K562 (cell line): Measurements from ENCODE around the gene UBE2N. TPM values are rescaled to one million over a fixed set of nuclear protein-coding genes. Genes with fewer than 3 reads are reported as not detected.

Experiments used
- ATAC-seq: fragments of 200-7000 bp; cut with Tn5 transposase; 3 replicates; pipeline ENCODE4 v1.9.1; 2020; ENCODE audit warnings: moderate library complexity
- BruUV-seq: library from RNA; stranded (reverse); fragments of 400-500 nt; replicated peaks from 2 replicates; lab custom pipeline; 2021; lab: Mats Ljungman, UMichigan
- CTCF ChIA-PET: fragments of 300-600 bp; formaldehyde crosslinking; extraction: SDS; loops from one replicate; lab custom pipeline; 2021; ENCODE audit warnings: low intra/inter-chr PET ratio; lab: Yijun Ruan, JAX
- POLR2A ChIA-PET: fragments of 300-600, 350-650 bp; sonication (Branson Sonifier 250); formaldehyde crosslinking; extraction: SDS; loops from one replicate; lab custom pipeline; 2021; ENCODE audit warnings: antibody characterized with exemption, inconsistent platforms; lab: Yijun Ruan, JAX
- DNase-seq, 4 experiments: peaks; one replicate each; pipeline versions ENCODE4 v3.0.0 to v3.0.0-alpha.2; 2011 to 2018; ENCODE audit warnings: low spot score in 3 of 4, mixed read lengths in 3 of 4; ENCODE audit errors: extremely low read depth in 1 of 4
- FAIRE-seq: peaks from 2 replicates; lab custom pipeline; 2011; peaks lifted over from hg19 to GRCh38; lab: Jason Lieb, UNC
- H2AFZ ChIP-seq: 2 replicates; pipeline ENCODE4 v1.6.0; 2011; ENCODE audit warnings: low read depth, low read length, control low read depth, inconsistent platforms
- H3K27ac ChIP-seq: fragments of 200-600 bp; 3 replicates; pipeline ENCODE4 v1.8.0; 2011; ENCODE audit warnings: low read depth, mild to moderate bottlenecking, control low read depth, inconsistent platforms, low read length, moderate library complexity, mixed read lengths; ENCODE audit errors: extremely low read depth
- H3K27me3 ChIP-seq, 2 experiments: fragments of 300-600 bp in 1 of 2; 2 replicates in 1 of 2; 3 replicates in 1 of 2; pipeline versions ENCODE4 v1.6.0 to v1.8.0; 2011; ENCODE audit warnings: inconsistent platforms in 2 of 2, low read length in 2 of 2, mild to moderate bottlenecking in 1 of 2, mixed read lengths in 1 of 2, moderate library complexity in 1 of 2; ENCODE audit not compliant: control insufficient read depth in 2 of 2, insufficient read depth in 2 of 2
- H3K36me3 ChIP-seq: fragments of 300-600 bp; 3 replicates; pipeline ENCODE4 v1.8.0; 2011; ENCODE audit warnings: mild to moderate bottlenecking, low read length, inconsistent platforms; ENCODE audit not compliant: control insufficient read depth, insufficient read depth
- H3K4me1 ChIP-seq, 2 experiments: fragments of 200-600 bp in 1 of 2; replicated peaks in 1 of 2; 2 replicates in 1 of 2; 3 replicates in 1 of 2; pipeline versions ENCODE4 v1.5.1 to v1.8.0; 2011; ENCODE audit warnings: inconsistent platforms in 2 of 2, low read length in 2 of 2, mild to moderate bottlenecking in 1 of 2, mixed read lengths in 1 of 2, moderate library complexity in 1 of 2; ENCODE audit not compliant: control insufficient read depth in 2 of 2, insufficient read depth in 2 of 2
- H3K4me2 ChIP-seq: 2 replicates; pipeline ENCODE4 v1.6.1; 2011; ENCODE audit warnings: low read length, control low read depth, inconsistent platforms, mixed read lengths; ENCODE audit not compliant: insufficient read depth
- H3K4me3 ChIP-seq: fragments of 200-600 bp; sonication (generic), shearing (Covaris generic); 2 replicates; pipeline ENCODE4 v1.5.1; 2016; ENCODE audit warnings: control low read depth, inconsistent platforms
- H3K79me2 ChIP-seq: fragments of 200-600 bp; 3 replicates; pipeline ENCODE4 v1.8.0; 2011; ENCODE audit warnings: low read length, inconsistent platforms; ENCODE audit not compliant: control insufficient read depth, insufficient read depth
- H3K9ac ChIP-seq, 2 experiments: 2 replicates each; pipeline versions ENCODE4 v1.6.0 to v1.6.1; 2011; ENCODE audit warnings: low read depth in 2 of 2, low read length in 2 of 2, control low read depth in 1 of 2, inconsistent platforms in 1 of 2, mild to moderate bottlenecking in 1 of 2, mixed read lengths in 1 of 2; ENCODE audit not compliant: insufficient read depth in 1 of 2
- H3K9me1 ChIP-seq: one replicate; pipeline ENCODE4 v1.6.0; 2011; ENCODE audit warnings: inconsistent platforms, mild to moderate bottlenecking, low read length, moderate library complexity; ENCODE audit not compliant: control insufficient read depth, insufficient read depth
- H3K9me3 ChIP-seq: replicated peaks from 2 replicates; pipeline ENCODE4 v1.5.1; 2011; ENCODE audit warnings: low read depth, low read length, inconsistent platforms; ENCODE audit not compliant: control insufficient read depth, insufficient read depth
- H4K20me1 ChIP-seq: replicated peaks from 2 replicates; pipeline ENCODE4 v1.6.1; 2011; ENCODE audit warnings: low read length, inconsistent platforms, mixed read lengths; ENCODE audit not compliant: control insufficient read depth, insufficient read depth
- ATF3 ChIP-seq, 2 experiments: fragments of 450-650 bp in 1 of 2; sonication (generic) in 1 of 2; formaldehyde crosslinking in 1 of 2; IDR thresholded peaks in 1 of 2; conservative IDR thresholded peaks in 1 of 2; 2 replicates each; pipeline versions ENCODE4 v1.6.1 to v1.8.1; 2016 to 2023; ENCODE audit warnings: mild to moderate bottlenecking in 2 of 2, moderate library complexity in 2 of 2, inconsistent platforms in 1 of 2, missing genetic modification reagents in 1 of 2
- CEBPG ChIP-seq, 3 experiments: fragments of 200-800 bp in 1 of 3; sonication (Bioruptor generic) in 1 of 3; sonication (generic) in 1 of 3; formaldehyde crosslinking in 1 of 3; IDR thresholded peaks in 2 of 3; conservative IDR thresholded peaks in 1 of 3; 2 replicates each; pipeline versions ENCODE4 v1.6.1 to v1.8.0; 2016 to 2022; ENCODE audit warnings: missing compliant biosample characterization in 2 of 3, missing genetic modification characterization in 2 of 3, mild to moderate bottlenecking in 1 of 3, missing genetic modification reagents in 1 of 3
- KDM5B ChIP-seq: fragments of 200-600 bp; sonication (generic); IDR thresholded peaks from 2 replicates; pipeline ENCODE4 v1.6.1; 2012; ENCODE audit warnings: low read depth, mild to moderate bottlenecking, moderate library complexity, low read length, control low read depth, inconsistent platforms; ENCODE audit not compliant: insufficient replicate concordance
- WGBS: fragments of 100-300 bp; shearing (Covaris generic); methylation state at CpG from one replicate; pipeline ENCODE4 v1.1.6; 2016; ENCODE audit warnings: low coverage, mixed read lengths; ENCODE audit not compliant: insufficient coverage; ENCODE audit errors: missing lambda C conversion rate; 5-methylcytosine and 5-hydroxymethylcytosine counted together
- in situ Hi-C: fragments of 300-500 bp; cut with MboI; formaldehyde crosslinking; loops from 4 replicates; pipeline ENCODE4 v1.15.0; 2018; ENCODE audit warnings: inconsistent platforms, mixed read lengths
- intact Hi-C: fragments of 100-400 bp; cut with micrococcal nuclease; formaldehyde crosslinking; loops from 2 replicates; pipeline ENCODE4 v1.14.2; 2022
- polyA plus RNA-seq, 8 experiments: library from polyadenylated mRNA; depleted of rRNA in 4 of 8; stranded (reverse) in 5 of 8; unstranded in 3 of 8; fragments of >200 nt; fragmentation: Nextera tagmentation in 2 of 8; fragmentation: Illumina TruSeq in 1 of 8; extraction: Ambion mirVana in 2 of 8; extraction: Trizol in 1 of 8; gene quantifications; 2 replicates each; pipeline versions ENCODE4 v1.2.1 to v1.2.3, GENCODE V29; 2011 to 2014; ENCODE audit warnings: inconsistent platforms in 1 of 8, missing spikeins in 1 of 8
- total RNA-seq, 7 experiments: library from RNA; depleted of rRNA in 6 of 7; stranded (reverse); fragments of >200 nt in 6 of 7; fragmentation: Illumina TruSeq in 2 of 7; extraction: Trizol in 2 of 7; gene quantifications; 2 replicates each; pipeline versions ENCODE4 v1.2.1 to v1.2.3, GENCODE V29; 2011 to 2021; ENCODE audit warnings: low replicate concordance in 1 of 7

The UBE2N gene
- total and polyA plus RNA-seq, 9 of the 15 experiments (the other 6 are each of a cell fraction or from before 2014, with no cell fraction given) = 189 to 826 (median 260) TPM

DNA sequence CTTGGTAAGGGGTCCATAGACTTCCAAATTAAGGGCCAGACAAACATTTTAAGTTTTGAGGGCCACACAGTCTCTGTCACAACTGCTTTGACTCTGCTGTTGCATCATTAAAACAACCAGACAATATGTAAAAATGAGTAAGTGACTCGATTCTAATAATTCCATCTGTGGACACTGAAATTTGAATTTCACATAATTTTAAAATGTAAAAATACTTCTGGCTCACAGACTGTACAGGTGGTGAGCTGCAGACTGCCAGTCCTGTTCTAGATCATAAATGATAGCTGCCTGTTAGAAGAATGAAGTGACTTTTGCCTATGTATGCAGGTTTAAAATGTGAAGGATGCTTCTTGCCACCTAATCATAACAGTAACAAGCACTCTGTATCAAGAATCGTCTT lies 48.3 kb downstream of the UBE2N start:
- H3K4me3 ChIP-seq = no peak overlapping the region
- intact Hi-C loops (no loop called here), in situ Hi-C loops (no loop called here)
- no peak overlapping the region for H3K9ac ChIP-seq
- no peaks in the 10 kb centered on the region for H3K9me1 ChIP-seq
- peaks cover 78% of the 10 kb centered on the region for H3K36me3 ChIP-seq
- no peak overlapping the region for H2AFZ ChIP-seq
- FAIRE-seq (no peak), DNase-seq (no peak), ATAC-seq (no peak)
- no peaks in the 10 kb centered on the region for H3K27me3 ChIP-seq
- TF ChIP-seq CEBPG (CRISPR knock-in tag; IDR thresholded peaks at IDR 0.05) (no peak), CEBPG (tag; conservative IDR thresholded peaks at IDR 0.05 in 1 of 2, IDR thresholded peaks at IDR 0.05 in 1 of 2) (0 out of 4 replicates have a peak, but pooled peaks of 1 of the 2 experiments have one; percentile 12), ATF3 (IDR thresholded peaks at IDR 0.05) (peak; percentile 13; the same call in 1 of the 2 replicates), ATF3 (CRISPR knock-in tag; conservative IDR thresholded peaks at IDR 0.05) (no peak), KDM5B (no peak)
- H4K20me1 ChIP-seq = peaks cover 30% of the 10 kb centered on the region
- H3K79me2 ChIP-seq = peaks cover 82% of the 10 kb centered on the region
- POLR2A ChIA-PET = interaction anchor here (1.5 kb wide), 1 partner anchor 149 kb away, joined by 3 read pairs; no protein-coding TSS in a partner anchor
- H3K27ac ChIP-seq = no peak overlapping the region
- 75% methylated on average over 2 of the region's 2 CpGs for WGBS
- no TSS peak for BruUV-seq
- H3K4me2 ChIP-seq = no peak overlapping the region
- H3K4me1 ChIP-seq = no peaks in the 10 kb centered on the region; a peak in 2 of 5 replicates
- H3K9me3 ChIP-seq = no peaks in the 10 kb centered on the region
- CTCF ChIA-PET = interaction anchor here (0.5 kb wide), 1 partner anchor 608 kb away, joined by 3 read pairs; no protein-coding TSS in a partner anchor
